HAP-1 (cell line): ENCODE results near the gene POLR1A.

Experiments used
- DNase-seq, 2 experiments: peaks; one replicate each; pipeline ENCODE4 v3.0.0-alpha.2; 2016 to 2020; ENCODE audit warnings: low spot score in 2 of 2
- H3K27me3 ChIP-seq: fragments of 250-450 bp; sonication (Bioruptor Pico); 2 replicates; pipeline ENCODE4 v1.5.1; 2020; ENCODE audit warnings: low read depth, mild to moderate bottlenecking, moderate library complexity
- H3K36me3 ChIP-seq: fragments of 250-450 bp; sonication (Bioruptor Pico); replicated peaks from 2 replicates; pipeline ENCODE4 v1.5.1; 2020; ENCODE audit warnings: mild to moderate bottlenecking
- H3K4me1 ChIP-seq: fragments of 250-450 bp; sonication (Bioruptor Pico); 2 replicates; pipeline ENCODE4 v1.5.1; 2020; ENCODE audit warnings: mild to moderate bottlenecking
- H3K4me3 ChIP-seq: fragments of 250-450 bp; sonication (Bioruptor Pico); 2 replicates; pipeline ENCODE4 v1.5.1; 2020; ENCODE audit warnings: mild to moderate bottlenecking, moderate library complexity
- H3K9me3 ChIP-seq: fragments of 250-450 bp; sonication (Bioruptor Pico); 2 replicates; pipeline ENCODE4 v1.5.1; 2020; ENCODE audit warnings: mild to moderate bottlenecking, moderate library complexity
- in situ Hi-C: fragments of 300-500 bp; cut with MboI; formaldehyde crosslinking; loops from 3 replicates; pipeline ENCODE4 v1.14.3; 2020; ENCODE audit warnings: low sequenced_read_pairs, inconsistent platforms, mixed read lengths

The POLR1A gene

DNA sequence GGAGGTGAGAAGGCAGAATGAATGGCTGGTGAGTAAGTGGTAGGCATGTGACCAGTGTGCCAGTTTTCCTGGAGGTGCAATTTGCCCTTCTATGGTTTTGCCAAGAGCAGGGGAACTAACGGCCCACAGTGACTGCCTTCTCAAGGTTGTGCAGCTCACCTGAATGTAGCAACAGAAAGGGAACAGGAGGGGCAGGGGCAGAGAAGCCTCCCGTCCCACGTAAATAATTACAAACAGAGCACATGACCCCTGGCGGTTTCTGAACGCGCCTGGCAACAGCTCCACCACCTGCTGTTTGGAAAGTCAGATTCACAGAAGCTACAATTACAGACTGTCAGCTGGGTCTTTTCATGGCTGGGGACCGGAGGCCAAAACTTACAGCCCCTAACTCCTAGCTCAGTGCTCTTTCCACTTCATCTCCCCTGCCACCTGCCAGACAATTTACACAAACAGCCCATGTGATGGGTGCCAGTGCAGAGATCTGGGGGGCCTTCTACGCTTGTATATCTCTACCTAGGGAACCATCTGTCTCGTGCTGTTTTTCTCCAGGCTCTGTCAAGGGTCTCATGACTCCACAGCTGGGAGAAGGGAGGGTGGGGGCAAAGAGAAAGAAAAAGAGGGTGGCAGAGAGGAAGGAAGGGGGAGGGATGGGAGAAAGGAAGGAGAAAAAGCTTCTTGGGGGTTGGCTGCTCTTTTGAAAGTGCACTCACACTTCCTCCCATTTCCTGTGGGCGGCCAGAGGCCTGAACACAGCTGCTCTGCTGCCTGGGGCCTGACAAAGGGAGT is 69.6 kb downstream of the POLR1A start:
- no peak for DNase-seq
- no peaks in the 10 kb centered on the region for H3K4me1 ChIP-seq
- H3K36me3 ChIP-seq, result peaks cover 94% of the 10 kb centered on the region
- in situ Hi-C loops, result no loop called here
- H3K4me3 ChIP-seq, result no peak overlapping the region
- no peaks in the 10 kb centered on the region for H3K27me3 ChIP-seq
- no peaks in the 10 kb centered on the region for H3K9me3 ChIP-seq

DNA sequence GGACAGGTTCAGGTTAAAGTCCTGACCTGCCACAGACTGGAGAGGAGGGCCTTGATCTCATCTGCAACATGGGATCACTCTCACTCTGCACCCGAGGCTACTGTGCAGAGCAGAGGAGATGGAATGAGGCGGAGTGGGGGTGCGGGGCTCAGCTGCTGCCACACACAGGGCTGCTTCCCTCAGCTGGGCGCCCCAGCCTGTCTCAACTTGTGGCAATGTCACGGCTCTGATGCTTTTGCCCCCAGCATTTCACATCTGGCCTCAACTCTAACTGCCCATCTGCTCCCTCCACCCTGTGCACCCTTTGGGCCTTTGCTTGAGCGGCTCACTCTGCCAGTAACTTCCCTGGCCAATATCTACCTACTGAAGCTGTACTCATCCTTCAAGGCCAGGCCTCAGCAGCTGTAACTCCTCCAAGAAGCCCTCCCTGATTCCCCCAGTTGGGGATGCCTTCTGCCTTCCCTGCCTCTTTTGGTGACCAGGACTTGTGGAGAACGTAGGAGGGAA is 70.3 kb downstream of the POLR1A start:
- in situ Hi-C loops, result no loop called here
- Histone ChIP-seq H3K9me3 (no peaks in the 10 kb centered on the region), H3K27me3 (no peaks in the 10 kb centered on the region), H3K4me1 (no peaks in the 10 kb centered on the region), H3K4me3 (no peak overlapping the region), H3K36me3 (peaks cover 95% of the 10 kb centered on the region)
- DNase-seq, result no peak

DNA sequence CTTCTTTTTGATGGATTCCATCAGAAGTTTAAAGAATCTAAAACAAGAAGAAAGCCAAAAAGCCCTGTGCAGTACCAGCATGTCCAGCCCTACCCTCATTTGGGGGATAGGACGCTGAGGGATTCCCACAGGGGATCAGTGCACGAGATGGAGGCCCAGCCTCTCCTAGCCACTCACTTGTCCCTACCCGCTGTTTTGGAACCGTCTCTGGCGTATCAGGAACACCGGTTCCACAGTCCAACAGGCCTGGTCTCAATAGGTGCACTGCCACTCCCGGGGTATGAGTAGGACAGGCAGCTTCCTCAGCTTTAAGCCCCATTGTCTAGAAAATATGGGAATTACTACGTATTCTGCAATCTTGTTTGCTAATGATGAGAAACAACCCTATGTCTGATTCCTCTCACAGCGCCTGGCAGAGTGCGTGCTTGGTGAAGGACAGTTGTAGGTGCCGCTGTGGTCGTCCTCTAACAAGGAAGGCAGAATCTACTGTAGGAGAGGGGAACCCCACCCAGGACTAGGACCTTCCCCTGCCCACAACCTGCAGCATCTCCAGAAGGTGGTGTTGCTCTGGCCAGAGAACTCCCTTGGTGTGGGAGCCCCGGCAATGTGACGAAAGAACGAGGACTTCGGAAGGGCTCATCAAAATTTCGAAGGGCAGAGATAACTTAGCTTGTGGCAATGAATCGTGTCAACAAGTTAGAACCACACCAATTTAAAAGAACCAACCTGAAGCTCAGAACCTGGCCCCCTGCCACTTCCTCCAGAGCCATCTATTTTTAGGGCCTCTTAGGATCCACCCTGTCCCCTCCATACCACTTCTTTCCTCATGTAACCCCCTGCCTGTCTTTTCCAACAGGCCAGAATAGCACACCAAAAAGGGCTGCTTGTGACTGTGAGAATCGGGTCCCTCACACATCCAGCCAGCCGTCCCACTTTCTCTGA is 71.7 kb downstream of the POLR1A start:
- in situ Hi-C loops, result no loop called here
- Histone ChIP-seq H3K4me3 (no peak overlapping the region), H3K4me1 (no peaks in the 10 kb centered on the region), H3K36me3 (peaks cover 91% of the 10 kb centered on the region), H3K27me3 (no peaks in the 10 kb centered on the region), H3K9me3 (no peaks in the 10 kb centered on the region)
- no peak for DNase-seq

- Histone ChIP-seq H3K36me3 (peaks cover 90% of the 10 kb centered on the region), H3K9me3 (no peaks in the 10 kb centered on the region), H3K4me3 (no peak overlapping the region), H3K4me1 (no peaks in the 10 kb centered on the region), H3K27me3 (no peaks in the 10 kb centered on the region)
- in situ Hi-C loops, result no loop called here
- DNase-seq, result no peak
Measured at GRCh38 chr2:86032861-86033595, 72.7 kb downstream of the POLR1A start.

- Histone ChIP-seq H3K9me3 (no peaks in the 10 kb centered on the region), H3K4me1 (no peaks in the 10 kb centered on the region), H3K27me3 (no peaks in the 10 kb centered on the region), H3K4me3 (no peak overlapping the region), H3K36me3 (peaks cover 92% of the 10 kb centered on the region)
- in situ Hi-C loops, result no loop called here
- no peak for DNase-seq
Measured at GRCh38 chr2:86031606-86032005, 74.1 kb downstream of the POLR1A start.

DNA sequence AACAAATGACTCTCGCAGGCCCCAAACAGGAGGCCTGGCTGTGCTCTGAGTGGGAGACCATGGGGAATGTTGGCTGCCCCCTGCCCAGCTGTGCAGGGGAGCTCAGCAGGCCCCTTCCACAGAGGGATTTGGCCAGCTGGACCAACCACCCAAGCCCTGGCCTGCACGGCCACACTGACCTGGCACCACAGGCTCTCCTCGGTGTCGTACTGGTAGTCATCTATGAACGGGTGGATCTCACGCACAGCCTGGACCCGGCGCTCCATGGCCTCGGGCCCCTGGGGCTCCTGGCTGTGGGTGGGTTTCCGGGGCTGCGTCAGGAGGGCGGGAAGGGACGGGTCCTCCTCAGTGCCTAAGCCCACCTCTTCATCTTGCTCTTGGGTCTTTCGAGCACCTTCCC is 74.5 kb downstream of the POLR1A start:
- H3K27me3 ChIP-seq, result no peaks in the 10 kb centered on the region
- no peaks in the 10 kb centered on the region for H3K9me3 ChIP-seq
- DNase-seq, result no peak
- no peaks in the 10 kb centered on the region for H3K4me1 ChIP-seq
- peaks cover 93% of the 10 kb centered on the region for H3K36me3 ChIP-seq
- in situ Hi-C loops, result no loop called here
- H3K4me3 ChIP-seq, result no peak overlapping the region

GRCh38 chr2:86029873-86030272 is 75.8 kb downstream of the POLR1A start:
- H3K4me3 ChIP-seq, result no peak overlapping the region
- no peaks in the 10 kb centered on the region for H3K4me1 ChIP-seq
- H3K27me3 ChIP-seq, result no peaks in the 10 kb centered on the region
- DNase-seq, result no peak
- no peaks in the 10 kb centered on the region for H3K9me3 ChIP-seq
- peaks cover 90% of the 10 kb centered on the region for H3K36me3 ChIP-seq
- in situ Hi-C loops, result loop anchor here (10.0 kb wide), 1 partner anchor 205 kb away; no protein-coding TSS in a partner anchor

GRCh38 chr2:86028766-86029381 is 76.8 kb downstream of the POLR1A start:
- in situ Hi-C loops, result loop anchor here (10.0 kb wide), 1 partner anchor 204 kb away; no protein-coding TSS in a partner anchor
- no peaks in the 10 kb centered on the region for H3K27me3 ChIP-seq
- no peaks in the 10 kb centered on the region for H3K9me3 ChIP-seq
- peaks cover 80% of the 10 kb centered on the region for H3K36me3 ChIP-seq
- no peaks in the 10 kb centered on the region for H3K4me1 ChIP-seq
- DNase-seq, result no peak
- no peak overlapping the region for H3K4me3 ChIP-seq

- no peaks in the 10 kb centered on the region for H3K4me1 ChIP-seq
- no peaks in the 10 kb centered on the region for H3K9me3 ChIP-seq
- DNase-seq, result no peak
- H3K4me3 ChIP-seq, result no peak overlapping the region
- H3K36me3 ChIP-seq, result peaks cover 73% of the 10 kb centered on the region
- H3K27me3 ChIP-seq, result no peaks in the 10 kb centered on the region
- in situ Hi-C loops, result loop anchor here (10.0 kb wide), 1 partner anchor 203 kb away; no protein-coding TSS in a partner anchor
Measured at GRCh38 chr2:86027922-86028765, 77.5 kb downstream of the POLR1A start.

DNA sequence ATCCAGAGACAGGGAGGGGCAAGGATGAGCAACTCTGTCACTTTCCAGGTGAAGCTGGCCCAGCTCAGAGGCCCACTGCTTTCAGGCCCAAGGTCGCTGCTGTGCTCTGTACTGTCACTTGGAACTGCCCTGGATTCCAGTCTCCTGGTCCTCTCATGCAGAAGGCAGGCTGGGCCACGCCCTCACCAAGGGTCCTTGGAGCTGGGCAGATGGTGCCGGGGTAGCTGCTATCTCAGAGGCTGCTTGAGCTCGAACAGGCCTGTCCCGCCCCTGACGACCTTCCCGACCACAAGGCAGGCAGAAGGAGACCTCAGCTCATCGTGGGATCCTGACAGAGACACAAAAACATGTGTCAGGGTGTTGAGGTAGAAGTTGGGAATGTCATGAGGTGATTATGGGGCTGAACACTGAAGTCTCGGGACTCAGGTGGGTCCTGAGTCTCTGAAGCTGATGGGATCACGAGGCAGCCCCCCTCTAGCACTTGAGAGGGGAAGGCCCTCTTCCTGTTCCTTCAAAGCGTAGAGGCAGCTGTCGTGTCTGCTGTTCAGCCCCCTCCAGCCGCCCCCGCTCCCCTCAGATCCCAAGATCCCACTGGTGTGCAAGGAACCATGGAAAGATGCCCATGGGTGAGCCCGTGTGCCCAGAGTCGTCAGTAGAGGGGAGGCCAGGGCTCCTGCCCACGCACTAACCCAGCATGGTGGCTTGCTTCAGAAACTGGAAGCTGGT is 78.3 kb downstream of the POLR1A start:
- in situ Hi-C loops, result loop anchor here (10.0 kb wide), 1 partner anchor 203 kb away; no protein-coding TSS in a partner anchor
- H3K4me3 ChIP-seq, result no peak overlapping the region
- peaks cover 66% of the 10 kb centered on the region for H3K36me3 ChIP-seq
- no peaks in the 10 kb centered on the region for H3K4me1 ChIP-seq
- DNase-seq, result no peak
- no peaks in the 10 kb centered on the region for H3K27me3 ChIP-seq
- H3K9me3 ChIP-seq, result no peaks in the 10 kb centered on the region

GRCh38 chr2:86026744-86027065 is 79.0 kb downstream of the POLR1A start:
- Histone ChIP-seq H3K4me1 (no peaks in the 10 kb centered on the region), H3K36me3 (peaks cover 60% of the 10 kb centered on the region), H3K4me3 (no peak overlapping the region), H3K27me3 (no peaks in the 10 kb centered on the region), H3K9me3 (no peaks in the 10 kb centered on the region)
- in situ Hi-C loops, result loop anchor here (10.0 kb wide), 1 partner anchor 202 kb away; no protein-coding TSS in a partner anchor
- no peak for DNase-seq
